ENCODE measurements around the gene BSCL2.
A peak's percentile ranks its signal among the peaks of the same experiment; 100 is the strongest.
"Not testable (repeated sequence)": the region's sequence is repeated elsewhere in the genome, so short reads cannot be mapped to it uniquely, and the experiment has no call there.

BSCL2 gene

DNA sequence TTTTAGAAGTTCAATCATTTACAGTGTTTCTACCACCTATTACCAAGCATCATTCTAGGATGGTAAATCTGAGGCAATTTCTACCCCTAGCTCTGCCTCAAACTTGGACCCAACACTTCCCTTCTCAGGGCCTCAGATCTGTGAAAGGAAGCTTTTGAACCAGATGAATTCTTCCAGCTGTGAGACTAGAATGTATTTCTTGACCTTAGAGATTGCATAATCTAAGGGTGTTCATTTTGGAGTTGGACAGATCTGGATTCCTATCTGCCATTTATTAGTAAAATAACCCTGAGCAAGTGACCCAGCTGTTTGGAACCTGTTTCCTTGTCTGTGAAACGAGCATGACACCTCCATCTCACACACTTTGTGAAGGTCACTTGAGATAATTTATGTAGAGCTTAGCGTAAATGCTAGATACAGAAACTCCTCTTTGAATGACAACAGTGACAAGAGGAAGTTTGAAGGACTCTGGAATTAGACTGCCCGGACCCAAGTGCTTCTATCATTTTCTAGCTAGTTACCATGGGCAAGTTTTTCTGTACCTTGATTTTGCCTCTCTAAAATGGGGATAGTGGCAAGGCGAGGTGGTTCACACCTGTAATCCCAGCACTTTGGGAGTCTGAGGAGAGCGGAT, 50.3 kb downstream of the BSCL2 start:
- no peak for DNase-seq (ENCODE audit: low read depth in 2 of 2)

DNA sequence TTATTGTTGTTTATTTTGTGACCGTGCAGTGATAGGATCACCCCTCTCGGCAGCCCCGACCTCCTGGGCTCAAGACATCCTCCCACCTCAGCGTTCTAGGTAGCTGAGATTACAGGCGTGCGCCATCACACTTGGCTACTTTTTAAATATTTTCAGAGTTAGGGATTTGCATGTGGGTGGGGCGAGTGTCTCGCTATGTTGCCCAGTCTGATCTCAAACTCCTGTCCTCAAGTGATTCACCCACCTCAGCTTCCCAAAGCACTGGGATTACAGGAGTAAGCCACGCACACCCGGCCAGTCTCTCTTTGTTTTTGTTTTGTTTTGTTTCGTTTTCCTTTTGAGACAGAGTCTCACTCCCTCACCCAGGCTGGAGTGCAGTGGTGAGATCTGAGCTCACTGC, 52.9 kb downstream of the BSCL2 start:
- no peak for DNase-seq (ENCODE audit: low read depth in 2 of 2)

DNA sequence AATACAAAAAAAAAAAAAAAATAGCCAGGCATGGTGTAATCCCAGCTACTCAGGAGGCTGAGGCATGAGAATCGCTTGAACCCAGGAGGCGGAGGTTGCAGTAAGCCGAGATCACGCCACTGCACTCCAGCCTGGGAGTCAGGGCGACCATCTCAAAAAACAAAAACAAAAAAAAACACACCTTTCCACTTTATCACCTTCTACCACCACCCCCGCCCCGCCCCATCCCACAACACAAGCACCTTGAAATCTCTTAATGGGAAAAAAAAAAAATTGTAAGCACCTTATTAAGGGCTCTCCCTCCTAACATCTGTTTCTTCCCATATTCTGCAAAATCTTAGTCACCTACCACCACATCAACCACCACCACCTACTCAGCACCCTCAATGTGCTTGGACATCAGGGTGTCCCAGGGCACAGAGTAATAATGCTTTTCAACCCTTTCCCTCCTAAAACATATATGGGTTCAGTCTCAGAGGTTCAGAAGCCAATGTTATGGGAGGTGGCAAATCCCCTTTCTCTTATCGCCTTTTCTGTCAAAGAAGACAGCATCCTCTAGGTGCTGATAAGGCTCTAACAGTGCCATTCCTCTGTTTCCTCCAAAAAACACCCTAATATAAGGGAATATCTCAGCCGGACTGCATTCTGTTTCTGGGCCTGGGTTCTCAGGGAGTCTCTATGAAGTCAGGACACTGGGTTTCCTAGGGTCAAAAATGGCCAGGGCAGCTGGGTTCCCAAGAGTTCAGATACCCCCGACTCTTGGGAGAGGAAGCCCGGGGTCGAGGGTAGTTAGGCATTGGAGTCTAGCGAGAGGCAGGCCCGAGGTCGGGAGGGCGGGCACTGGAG, 54.8 kb downstream of the BSCL2 start:
- DNase-seq (ENCODE audit: low read depth in 2 of 2), result no peak

DNA sequence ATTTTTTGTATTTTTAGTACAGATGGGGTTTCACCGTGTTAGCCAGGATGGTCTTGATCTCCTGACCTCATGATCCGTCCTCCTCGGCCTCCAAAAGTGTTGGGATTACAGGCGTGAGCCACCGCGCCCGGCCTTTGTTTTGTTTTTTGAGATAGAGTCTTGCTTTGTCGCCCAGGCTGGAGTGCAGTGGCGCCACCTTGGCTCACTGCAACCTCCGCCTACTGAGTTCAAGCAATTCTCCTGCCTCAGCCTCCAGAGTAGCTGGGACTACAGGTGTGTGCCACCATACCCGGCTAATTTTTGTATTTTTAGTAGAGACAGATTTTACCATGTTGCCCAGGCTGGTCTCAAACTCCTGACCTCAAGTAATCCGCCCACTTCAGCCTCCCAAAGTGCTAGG, 56.9 kb downstream of the BSCL2 start:
- not testable (repeated sequence) for DNase-seq (ENCODE audit: low read depth in 2 of 2)

DNA sequence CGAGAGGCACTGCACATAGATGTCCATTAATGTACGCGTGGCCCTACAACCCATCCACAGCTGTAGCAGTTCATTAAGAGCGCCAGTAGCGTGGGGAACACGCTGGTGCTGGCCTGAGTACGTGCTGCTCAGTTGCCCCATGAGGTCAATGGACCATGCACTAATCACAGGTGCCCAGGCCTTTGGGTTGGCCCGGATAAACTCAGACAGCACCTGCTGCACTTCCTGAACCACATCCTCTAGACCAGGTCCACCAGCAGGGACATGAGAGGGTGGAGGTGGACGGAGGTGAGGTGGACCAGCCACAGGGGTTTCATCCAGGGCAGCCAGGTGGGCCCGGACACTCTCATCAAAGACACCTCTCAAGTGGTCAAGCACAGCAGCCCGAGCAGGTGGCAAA, 57.7 kb downstream of the BSCL2 start:
- DNase-seq (ENCODE audit: low read depth in 2 of 2), result no peak

DNA sequence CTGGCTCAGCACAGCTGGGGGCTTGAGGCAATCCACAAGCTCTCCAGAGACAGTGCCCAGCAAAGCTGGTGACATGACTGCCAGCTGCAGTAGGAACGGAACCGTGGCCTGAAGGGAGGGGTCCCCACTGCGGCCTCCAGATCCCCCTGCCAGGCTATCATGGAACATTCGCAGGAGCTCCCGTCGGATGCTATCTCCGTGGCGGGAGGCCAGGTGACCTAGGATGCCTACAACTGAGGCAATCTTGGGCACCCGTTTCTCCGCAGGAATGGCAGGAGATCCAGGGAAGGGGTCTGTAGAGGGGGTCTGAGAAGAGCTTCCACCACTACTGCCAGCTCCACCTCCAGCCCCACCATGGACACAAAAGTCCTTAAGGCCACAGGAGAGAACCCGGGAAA, 58.3 kb downstream of the BSCL2 start:
- no peak for DNase-seq (ENCODE audit: low read depth in 2 of 2)

DNA sequence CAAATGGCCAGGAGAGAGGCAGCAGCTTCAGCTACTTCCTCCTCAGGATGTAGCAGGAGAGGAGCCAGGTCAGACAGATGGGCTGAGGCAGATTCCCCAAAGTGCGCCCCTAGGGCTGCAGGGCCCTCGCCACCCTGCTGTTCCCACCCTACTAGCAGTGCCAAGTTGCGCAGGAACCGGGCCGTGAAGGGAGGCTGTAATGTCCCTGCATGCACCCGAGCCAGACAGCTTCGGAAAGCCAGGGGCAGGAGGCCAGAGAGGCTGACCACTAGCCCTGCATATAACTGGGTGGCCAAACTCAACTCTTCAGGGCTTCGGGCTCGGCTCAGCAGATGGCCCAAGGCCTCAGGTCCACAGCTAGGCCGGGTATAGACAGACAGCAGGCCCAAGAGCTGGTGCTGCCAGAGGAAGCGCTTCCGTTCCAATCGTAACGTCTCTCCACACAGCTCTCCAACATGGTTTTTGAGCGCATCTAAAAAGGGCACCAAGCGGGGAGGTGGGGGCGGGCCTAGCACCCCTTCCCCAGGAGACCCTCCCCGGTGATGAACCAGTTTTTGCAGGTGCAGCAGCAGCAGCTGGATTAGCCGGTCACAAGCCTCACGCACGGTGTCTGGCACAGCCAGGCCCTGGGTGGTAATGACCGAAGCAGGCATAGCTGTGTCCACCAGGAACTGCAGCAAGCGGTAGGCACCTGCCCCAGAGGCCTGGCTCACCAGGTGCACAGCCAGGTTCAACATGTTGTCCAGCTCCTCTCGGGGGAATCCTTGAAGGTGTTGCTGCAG, 58.8 kb downstream of the BSCL2 start:
- no peak for DNase-seq (ENCODE audit: low read depth in 2 of 2)

DNA sequence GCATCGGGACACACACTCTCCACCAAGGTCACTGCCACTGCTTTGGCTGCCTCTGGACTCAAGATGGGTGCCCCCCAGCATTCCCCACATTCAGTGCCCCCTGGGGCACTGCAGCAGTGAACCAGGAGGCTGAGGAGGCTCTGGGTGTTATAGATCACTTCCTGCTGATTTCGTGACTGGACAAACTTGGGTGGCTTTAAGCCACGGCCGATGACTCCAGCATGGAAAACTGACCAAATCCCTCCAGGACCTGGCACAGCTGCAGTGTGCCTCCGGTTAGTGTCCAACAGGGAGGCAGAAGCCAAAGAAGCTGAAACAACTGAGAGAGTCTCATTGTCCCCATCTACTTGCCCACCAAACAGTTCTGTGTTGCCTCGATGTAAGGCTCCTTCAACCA, 59.6 kb downstream of the BSCL2 start:
- DNase-seq (ENCODE audit: low read depth in 2 of 2), result no peak

DNA sequence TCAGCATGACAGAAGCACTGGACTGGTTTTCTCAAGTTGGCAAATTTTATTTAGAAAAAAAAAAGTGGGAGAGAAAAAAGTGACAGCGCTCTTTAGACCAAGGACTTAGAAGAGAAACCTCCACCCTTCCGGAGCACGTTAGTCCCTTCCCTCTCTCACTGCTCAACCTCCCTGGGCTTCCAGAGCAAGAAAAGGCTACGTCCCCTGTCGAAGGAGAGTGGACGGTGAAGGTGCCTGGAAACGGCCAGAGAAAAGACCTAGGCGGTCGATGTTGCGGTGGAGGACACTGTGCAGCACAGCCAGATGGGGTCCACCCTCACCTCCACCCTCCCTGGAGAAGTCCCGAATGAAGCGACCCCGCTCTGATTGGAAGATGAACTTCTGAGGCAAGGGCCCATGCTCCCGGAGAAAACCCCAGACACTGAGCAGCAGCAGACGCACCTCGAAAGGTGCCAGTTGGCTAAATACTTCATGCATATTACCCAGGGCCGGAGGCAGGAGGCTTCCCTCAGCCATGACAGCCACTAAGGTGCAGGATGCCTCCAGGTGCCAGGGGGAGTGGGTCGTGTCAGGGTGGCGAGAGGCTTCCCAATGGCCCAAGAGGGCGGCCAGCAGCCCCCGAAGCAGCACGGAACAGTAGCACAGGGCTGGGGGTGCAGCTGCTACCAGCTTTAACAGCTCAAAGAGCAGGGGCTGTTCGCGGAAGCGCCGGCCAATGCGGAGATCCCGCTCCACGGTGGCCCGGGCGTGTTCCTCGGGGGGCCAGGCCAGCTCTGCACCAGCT, 60.2 kb downstream of the BSCL2 start:
- no peak for DNase-seq (ENCODE audit: low read depth in 2 of 2)

DNA sequence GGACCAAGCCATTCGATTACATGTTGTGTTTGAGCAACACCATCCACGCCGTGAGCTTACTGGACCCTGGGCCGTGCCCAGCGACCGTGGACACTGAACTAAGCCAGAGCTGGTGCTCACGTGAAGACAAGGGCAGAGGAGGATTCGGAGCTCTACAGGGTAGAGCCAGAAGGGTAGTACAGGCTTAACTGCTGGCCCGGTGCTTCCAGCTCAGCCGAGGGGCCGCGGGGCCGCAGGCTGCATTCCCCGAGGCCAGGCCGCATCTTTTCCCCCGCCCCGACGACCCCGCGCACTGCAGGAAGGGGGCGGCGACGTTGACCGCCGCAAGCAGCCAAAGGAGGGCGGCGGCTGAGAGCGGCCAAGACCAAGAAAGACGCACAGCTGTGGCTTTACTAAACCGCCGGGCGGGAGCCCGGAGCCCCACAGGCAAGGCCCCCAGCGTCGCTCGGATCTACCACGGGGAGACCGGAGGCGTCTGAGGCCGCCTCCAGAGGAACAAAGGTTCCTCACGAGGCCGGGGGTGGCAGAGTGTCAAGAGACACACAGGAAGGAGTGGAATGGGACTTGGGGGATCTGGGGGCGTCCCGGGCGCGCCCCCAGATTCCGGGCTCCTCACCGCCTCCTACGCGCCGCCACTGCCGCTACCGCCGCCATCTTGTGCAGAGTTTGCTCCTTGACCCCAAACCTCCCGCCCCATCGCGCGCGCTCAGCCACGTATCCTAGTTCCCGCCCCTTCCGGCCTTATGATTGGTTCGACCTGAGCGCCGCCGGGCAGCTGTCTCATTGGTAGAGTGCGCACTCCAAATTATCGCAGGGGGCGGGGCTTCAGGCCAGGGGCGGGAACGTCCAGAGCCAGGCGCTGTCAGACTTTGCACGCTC, 61.0 kb downstream of the BSCL2 start, which contains the start of gene GANAB:
Gene GANAB, minus strand, starts transcription at position 668 of the 879 bp plus-strand sequence. Its CDS starts 14 bp downstream, at position 654.
- DNase-seq (ENCODE audit: low read depth in 2 of 2), result peak; percentile 99 to 100

DNA sequence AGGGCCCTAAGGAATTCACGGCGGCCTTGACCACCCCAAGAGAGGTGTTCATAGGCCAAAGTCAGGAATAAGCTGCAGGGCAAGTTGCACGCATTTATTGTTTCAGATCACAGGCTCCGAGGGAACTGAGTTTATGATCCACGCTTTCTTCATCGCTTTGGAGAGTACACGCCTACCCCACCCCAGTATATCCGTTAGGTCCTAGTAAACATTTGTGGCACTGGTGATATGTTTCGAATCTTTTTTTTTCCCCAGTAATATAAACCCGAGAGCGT, 61.6 kb downstream of the BSCL2 start:
- no peak for DNase-seq (ENCODE audit: low read depth in 2 of 2)

DNA sequence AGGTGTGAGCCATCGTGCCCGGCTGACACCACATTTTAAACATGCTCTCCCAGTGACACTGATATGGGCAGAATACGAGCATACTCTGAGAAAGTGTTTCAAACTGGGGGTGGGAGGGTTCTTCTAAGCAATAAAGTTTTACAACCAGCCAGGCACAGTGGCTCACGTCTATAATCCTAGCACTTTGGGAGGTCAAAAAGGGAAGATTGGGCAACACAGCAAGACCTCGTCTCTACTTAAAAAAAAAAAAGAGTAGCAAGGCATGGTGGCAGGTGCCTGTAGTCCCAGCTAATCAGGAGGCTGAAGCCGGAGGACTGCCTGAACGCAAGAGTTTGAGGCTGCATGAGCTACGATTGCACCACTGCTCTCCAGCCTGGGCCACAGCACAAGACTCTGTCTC, 63.0 kb downstream of the BSCL2 start:
- no peak for DNase-seq (ENCODE audit: low read depth in 2 of 2)
